Small intestine (tissue), 7 donors: ENCODE results near the gene FXYD5. TPM values are rescaled to one million over a fixed set of nuclear protein-coding genes. Genes with fewer than 3 reads are reported as not detected.
A peak's percentile ranks its signal among the peaks of the same experiment; 100 is the strongest.

ENCODE experiments used
- DNase-seq, 2 donors: peaks; one replicate each; pipeline versions ENCODE4 v3.0.0 to v3.0.0-alpha.2; 2013
- FAIRE-seq: peaks from 2 replicates; lab custom pipeline; 2012; peaks lifted over from hg19 to GRCh38; lab: Jason Lieb, UNC
- H3K27ac ChIP-seq, 3 donors: one replicate each; pipeline ENCODE4 v1.5.1; 2013; ENCODE audit warnings: low read length in 2 of 3, mild to moderate bottlenecking in 2 of 3, control low read depth in 1 of 3, inconsistent platforms in 1 of 3, low read depth in 1 of 3, moderate library complexity in 1 of 3
- H3K27me3 ChIP-seq, 3 donors: one replicate each; pipeline ENCODE4 v1.6.1; 2013; ENCODE audit warnings: low read length in 3 of 3, inconsistent platforms in 1 of 3; ENCODE audit not compliant: control insufficient read depth in 3 of 3, insufficient read depth in 3 of 3
- H3K36me3 ChIP-seq, 3 donors: one replicate each; pipeline ENCODE4 v1.6.1; 2013; ENCODE audit warnings: low read length in 3 of 3, inconsistent platforms in 1 of 3, low read depth in 1 of 3, mild to moderate bottlenecking in 1 of 3, moderate library complexity in 1 of 3; ENCODE audit not compliant: control insufficient read depth in 3 of 3, insufficient read depth in 2 of 3
- H3K4me1 ChIP-seq, 3 donors: one replicate each; pipeline ENCODE4 v1.6.1; 2013; ENCODE audit warnings: low read length in 2 of 3, inconsistent platforms in 1 of 3, low read depth in 1 of 3, mild to moderate bottlenecking in 1 of 3, moderate library complexity in 1 of 3; ENCODE audit not compliant: control insufficient read depth in 3 of 3, insufficient read depth in 2 of 3
- H3K4me3 ChIP-seq, 3 donors: one replicate each; pipeline ENCODE4 v1.5.1; 2013; ENCODE audit warnings: low read length in 3 of 3, control low read depth in 1 of 3, inconsistent platforms in 1 of 3, low read depth in 1 of 3, mild to moderate bottlenecking in 1 of 3, moderate library complexity in 1 of 3
- H3K9me3 ChIP-seq, 2 donors: one replicate each; pipeline ENCODE4 v1.6.1; 2013; ENCODE audit warnings: low read depth in 1 of 2, low read length in 1 of 2; ENCODE audit not compliant: control insufficient read depth in 2 of 2, insufficient read depth in 1 of 2
- WGBS, 3 donors: extraction: QIAGEN DNeasy Blood & Tissue Kit; methylation state at CpG; one replicate each; pipeline ENCODE4 v1.1.7; 2013; 5-methylcytosine and 5-hydroxymethylcytosine counted together
- polyA plus RNA-seq, 4 donors: library from polyadenylated mRNA; stranded (reverse) in 3 of 4; unstranded in 1 of 4; fragments of 200-250 nt in 3 of 4; fragments of 120-200 nt in 1 of 4; gene quantifications; one replicate each; pipeline versions ENCODE4 v1.2.1 to v1.2.3, GENCODE V29; 2013
- donor health status: healthy with polysubstance abuse.
- donor health status: control.
- donor health status: control.
- donor health status: Bipolar disorder and iron deficiency.
- donor health status: healthy.

FXYD5 gene
- polyA plus RNA-seq, 4 donors: 3.4 to 60.5 (median 30.2) TPM

DNA sequence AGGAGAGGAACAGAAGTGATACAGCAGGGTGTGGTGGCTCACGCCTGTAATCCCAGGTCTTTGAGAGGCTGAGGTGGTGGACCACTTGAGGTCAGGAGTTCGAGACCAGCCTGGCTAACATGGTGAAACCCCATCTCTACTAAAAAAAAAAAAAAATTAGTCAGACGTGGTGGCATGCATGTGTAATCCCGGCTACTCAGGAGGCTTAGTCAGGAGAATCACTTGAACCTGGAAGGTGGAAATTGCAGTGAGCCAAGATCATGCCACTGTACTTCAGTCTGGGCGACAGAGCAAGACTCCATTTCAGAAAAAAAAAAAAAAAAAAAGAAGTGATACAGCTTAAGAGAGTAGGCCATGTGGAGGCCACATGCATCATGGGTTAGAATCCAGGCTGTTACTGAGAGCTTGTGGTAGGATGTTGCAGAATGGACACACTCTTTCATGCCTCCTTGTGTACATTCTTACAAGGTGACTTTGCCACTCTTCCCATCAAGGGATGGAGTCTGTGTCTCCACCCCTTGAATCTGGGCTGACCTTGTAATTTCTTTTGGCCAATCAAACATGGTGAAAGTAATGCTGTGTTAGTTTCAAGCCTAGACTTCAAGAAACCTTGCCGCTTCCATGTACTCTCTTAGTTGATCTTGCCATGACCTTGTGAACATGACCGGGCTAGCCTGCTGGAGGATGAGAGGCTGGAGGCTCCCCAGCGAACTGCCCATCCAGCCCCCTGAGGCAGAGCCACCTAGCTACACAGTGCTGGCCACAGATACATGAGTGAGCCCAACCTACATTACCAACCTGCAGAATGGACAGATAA lies 61.7 kb downstream of the FXYD5 start:
- FAIRE-seq: no peak
- peaks cover 0 to 19% (median 2%) of the 10 kb centered on the region in 3 donors for H3K4me1 ChIP-seq
- 81 to 82% (median 82%) methylated on average over 8 of the region's 8 CpGs for WGBS, 3 donors
- H3K4me3 ChIP-seq: no peak overlapping the region
- no peaks in the 10 kb centered on the region for H3K36me3 ChIP-seq
- no peak for DNase-seq
- no peak overlapping the region for H3K27ac ChIP-seq
- peaks cover 0 to 16% of the 10 kb centered on the region in 2 donors for H3K9me3 ChIP-seq
- no peaks in the 10 kb centered on the region for H3K27me3 ChIP-seq

DNA sequence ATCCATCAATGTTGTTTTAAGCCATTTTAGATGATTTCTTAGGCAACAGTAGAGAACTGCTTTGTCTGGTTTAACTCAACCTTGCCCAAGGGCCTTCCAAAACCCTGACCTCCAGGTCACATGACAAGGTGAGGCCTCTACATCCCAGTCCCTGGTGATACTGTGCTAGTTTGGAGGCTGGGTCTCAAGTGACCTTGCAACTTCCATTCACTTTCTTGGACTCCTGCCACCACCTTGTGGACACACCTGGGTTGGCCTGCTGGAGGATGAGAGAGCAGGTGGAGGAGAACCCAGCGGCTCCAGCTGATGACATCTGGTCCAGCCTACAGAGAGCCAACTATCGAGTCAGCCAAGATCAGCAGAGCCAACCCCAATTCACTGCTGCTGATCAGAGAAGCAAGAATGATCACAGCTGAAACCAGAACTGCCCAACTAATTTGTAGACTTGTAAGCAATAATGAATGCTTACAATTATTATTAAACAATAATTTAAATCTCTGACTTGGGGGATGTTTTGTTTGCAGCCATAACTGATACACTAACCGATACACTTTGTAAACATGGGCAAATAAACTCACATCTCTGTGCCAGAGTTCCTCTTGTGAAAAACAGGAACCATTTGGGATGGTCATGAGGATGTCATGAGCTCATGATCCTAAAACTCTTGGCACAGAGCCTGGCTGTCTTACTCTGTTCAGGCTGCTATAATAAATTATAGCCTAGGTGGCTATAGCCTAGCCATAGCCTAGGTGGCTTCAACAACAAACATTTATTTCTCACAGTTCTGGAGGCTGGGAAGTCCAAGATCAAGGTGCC lies 62.5 kb downstream of the FXYD5 start:
- WGBS, 3 donors: 41 to 67% (median 51%) methylated on average over 3 of the region's 3 CpGs
- Histone ChIP-seq H3K27me3 (no peaks in the 10 kb centered on the region), H3K9me3 (peaks cover 0 to 16% of the 10 kb centered on the region in 2 donors), H3K4me1 (peaks cover 0 to 19% (median 2%) of the 10 kb centered on the region in 3 donors), H3K27ac (no peak overlapping the region), H3K36me3 (no peaks in the 10 kb centered on the region), H3K4me3 (no peak overlapping the region)
- peak in 1 of 2 donors; percentile 52 for DNase-seq
- FAIRE-seq: no peak

DNA sequence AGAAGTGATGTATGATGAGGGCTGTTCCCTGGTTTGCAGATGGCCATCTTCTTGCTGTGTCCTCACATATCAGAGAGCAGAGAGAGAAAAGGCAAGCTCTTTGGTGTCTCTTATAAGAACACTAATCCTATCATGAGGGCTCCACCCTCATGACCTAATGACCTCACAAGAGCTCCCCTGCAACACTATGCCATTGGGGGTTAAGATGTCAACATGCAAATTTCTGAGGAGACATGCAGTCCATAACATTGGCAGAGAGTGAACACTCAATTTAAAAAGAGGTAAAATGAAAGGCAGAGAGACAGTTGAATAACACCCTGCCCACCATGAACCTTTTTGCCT lies 63.1 kb downstream of the FXYD5 start:
- peaks cover 0 to 18% of the 10 kb centered on the region in 2 donors for H3K9me3 ChIP-seq
- peaks cover 0 to 19% (median 2%) of the 10 kb centered on the region in 3 donors for H3K4me1 ChIP-seq
- H3K4me3 ChIP-seq: no peak overlapping the region
- no peaks in the 10 kb centered on the region for H3K36me3 ChIP-seq
- H3K27me3 ChIP-seq: no peaks in the 10 kb centered on the region
- no peak for DNase-seq
- no peak for FAIRE-seq
- no peak overlapping the region for H3K27ac ChIP-seq

DNA sequence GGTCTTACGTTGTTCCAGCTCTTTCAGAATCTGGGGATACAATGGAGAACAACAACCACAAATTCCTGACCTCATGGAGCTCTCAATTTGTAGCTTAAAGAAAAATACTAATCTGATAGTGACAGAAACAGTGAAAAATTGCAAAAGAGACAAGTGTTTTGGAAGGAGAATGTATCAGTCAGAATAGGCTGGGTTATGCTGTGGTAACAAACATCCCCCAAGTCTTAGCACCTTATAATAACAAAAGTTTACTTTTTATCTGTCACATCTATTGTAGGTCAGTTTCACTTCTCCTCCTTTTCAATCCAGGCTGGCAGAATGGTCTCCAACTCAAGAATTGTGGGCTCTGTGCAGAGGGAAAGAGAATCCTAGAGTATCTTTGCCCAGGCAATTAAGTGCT lies 64.5 kb downstream of the FXYD5 start:
- Histone ChIP-seq H3K4me1 (peaks cover 0 to 14% (median 2%) of the 10 kb centered on the region in 3 donors), H3K9me3 (peaks cover 0 to 26% of the 10 kb centered on the region in 2 donors), H3K36me3 (no peaks in the 10 kb centered on the region), H3K27me3 (no peaks in the 10 kb centered on the region), H3K27ac (no peak overlapping the region), H3K4me3 (no peak overlapping the region)
- FAIRE-seq: no peak
- no peak for DNase-seq
- WGBS, 3 donors: 75 to 96% (median 92%) methylated on average over 1 of the region's 1 CpG

Other genes starting within 250 kb of the FXYD5 start
- gene ZNF30, start 227.8 kb upstream of the FXYD5 start, polyA plus RNA-seq: 1 to 10 TPM in 3 of 4 donors, under 1 TPM in 1; 0.54 to 5.9 (median 3.2) TPM
- gene ZNF792, start 190.5 kb upstream of the FXYD5 start, polyA plus RNA-seq: 1 to 10 TPM in 2 of 4 donors, under 1 TPM in 2; 0.45 to 5.3 (median 1.9) TPM
- gene GRAMD1A, start 154.4 kb upstream of the FXYD5 start, polyA plus RNA-seq: 10 to 100 TPM in 2 of 4 donors, 1 to 10 TPM in 2; 2.0 to 47.0 (median 22.3) TPM
- gene SCN1B, start 124.3 kb upstream of the FXYD5 start, polyA plus RNA-seq: 10 to 100 TPM in 1 of 4 donors, 1 to 10 TPM in 1, under 1 TPM in 1, not detected in 1; 0.84 to 10.1 (median 2.4) TPM
- 100 to 1,000 TPM in 1 of 4 donors, 1 to 10 TPM in 1, not detected in 2; 1.8 to 481 TPM for gene HPN, start 113.0 kb upstream of the FXYD5 start, polyA plus RNA-seq
- gene FXYD3, start 38.9 kb upstream of the FXYD5 start, polyA plus RNA-seq: 100 to 1,000 TPM in 3 of 4 donors, 10 to 100 TPM in 1; 72.7 to 803 (median 118) TPM
- 10 to 100 TPM in 1 of 4 donors, 1 to 10 TPM in 2, under 1 TPM in 1; 0.45 to 14.5 (median 4.1) TPM for gene LGI4, start 19.7 kb upstream of the FXYD5 start, polyA plus RNA-seq
- 10 to 100 TPM in 2 of 4 donors, 1 to 10 TPM in 1, not detected in 1; 7.3 to 25.4 (median 13.6) TPM for gene FXYD1, start 15.9 kb upstream of the FXYD5 start, polyA plus RNA-seq
- gene FXYD7, start 11.5 kb upstream of the FXYD5 start, polyA plus RNA-seq: under 1 TPM in 2 of 4 donors, not detected in 2; 0.24 to 0.38 TPM
- not detected for gene FAM187B, start 74.0 kb downstream of the FXYD5 start, polyA plus RNA-seq
- gene LSR, start 94.3 kb downstream of the FXYD5 start, polyA plus RNA-seq: 100 to 1,000 TPM in 2 of 4 donors, 10 to 100 TPM in 2; 51.6 to 136 (median 98.7) TPM
- gene USF2, start 114.2 kb downstream of the FXYD5 start, polyA plus RNA-seq: 100 to 1,000 TPM in 2 of 4 donors, 10 to 100 TPM in 2; 74.7 to 127 (median 109) TPM
- under 1 TPM in 2 of 4 donors, not detected in 2; 0.01 to 0.18 TPM for gene HAMP, start 127.8 kb downstream of the FXYD5 start, polyA plus RNA-seq
- gene MAG, start 137.4 kb downstream of the FXYD5 start, polyA plus RNA-seq: under 1 TPM in 1 of 4 donors, not detected in 3; 0.07 TPM
- 1 to 10 TPM in 3 of 4 donors, under 1 TPM in 1; 0.81 to 5.0 (median 2.2) TPM for gene CD22, start 174.5 kb downstream of the FXYD5 start, polyA plus RNA-seq
- under 1 TPM in 2 of 4 donors, not detected in 2; 0.18 to 0.74 TPM for gene FFAR1, start 193.2 kb downstream of the FXYD5 start, polyA plus RNA-seq
- 1 to 10 TPM in 1 of 4 donors, under 1 TPM in 1, not detected in 2; 0.50 to 1.0 TPM for gene FFAR3, start 203.7 kb downstream of the FXYD5 start, polyA plus RNA-seq
- gene GPR42, start 216.3 kb downstream of the FXYD5 start, polyA plus RNA-seq: under 1 TPM in 2 of 4 donors, not detected in 2; 0.06 to 0.15 TPM